ENCODE data around the gene SLC13A3.

- TF ChIP-seq POLR2AphosphoS5 (IDR thresholded peaks at IDR 0.05; ENCODE audit: low read depth) = no peak
- no peak for TF ChIP-seq CTCF (IDR thresholded peaks at IDR 0.05; ENCODE audit: insufficient read depth, low read length)
- TF ChIP-seq REST (IDR thresholded peaks at IDR 0.05; ENCODE audit: insufficient replicate concordance, low read depth) = no peak
These were observed 26.3 kb downstream of the SLC13A3 start for GRCh38 chr20:46624946-46625345.

Data from HL-60 (cell line).